ENCODE measurements around the gene ERLIN1.
"Not testable (repeated sequence)": the region's sequence is repeated elsewhere in the genome, so short reads cannot be mapped to it uniquely, and the experiment has no call there.

Gene ERLIN1

DNA sequence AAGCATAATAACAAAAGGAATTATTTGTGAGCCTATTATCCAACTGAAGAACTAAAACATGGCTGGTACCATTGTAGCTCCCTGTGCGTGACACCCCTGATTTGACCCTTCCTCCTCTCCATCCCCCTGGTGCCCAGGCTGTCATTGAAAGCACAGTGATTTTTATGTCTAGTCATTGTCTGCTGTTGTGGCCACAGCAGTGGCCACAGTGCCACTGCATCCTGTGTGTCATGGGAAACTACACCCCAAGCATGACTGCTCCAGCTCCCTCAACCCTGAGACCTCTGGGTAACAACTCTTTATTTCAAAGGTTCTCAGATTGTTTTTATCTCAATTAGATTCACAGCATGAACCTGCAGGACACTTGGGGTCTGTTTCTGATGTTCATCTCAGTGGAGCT is 52.0 kb downstream of the ERLIN1 start:
- DNase-seq (ENCODE audit: low read depth) = no peak

DNA sequence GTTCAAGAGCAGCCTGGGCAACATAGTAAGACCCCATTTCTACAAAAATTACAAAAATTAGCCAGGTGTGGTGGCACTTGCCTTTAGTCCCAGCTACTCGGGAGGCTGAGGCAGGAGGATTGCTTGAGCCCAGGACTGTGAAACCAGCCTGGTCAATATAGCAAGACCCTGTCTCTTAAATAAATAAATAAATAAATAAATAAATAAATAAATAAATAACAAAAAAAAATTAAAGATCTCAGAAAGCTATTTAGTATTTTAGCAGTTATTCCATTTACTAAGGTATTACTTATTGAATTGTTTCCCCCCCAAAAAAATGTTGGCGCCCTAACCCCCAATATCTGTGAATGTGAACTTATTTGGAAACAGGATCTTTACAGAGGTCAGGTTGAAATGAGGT is 53.4 kb downstream of the ERLIN1 start:
- no peak for DNase-seq (ENCODE audit: low read depth)

DNA sequence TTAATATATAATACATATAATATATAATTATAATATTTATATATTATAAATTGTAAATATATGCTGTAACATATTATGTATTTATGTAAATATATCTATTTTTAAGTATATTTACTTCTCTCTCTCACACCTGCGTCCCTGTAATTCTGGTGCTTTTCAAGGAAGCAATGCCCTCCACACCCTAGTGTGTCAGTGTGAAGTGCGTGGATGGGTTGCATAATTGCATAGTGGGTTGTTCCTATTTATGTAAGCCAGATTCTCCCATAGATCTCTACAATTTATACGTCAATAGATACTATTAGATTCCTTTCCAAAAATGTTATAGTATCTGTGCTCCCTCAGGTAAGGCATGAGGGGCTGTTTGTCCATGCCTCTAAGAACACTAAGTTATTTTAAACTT is 54.3 kb downstream of the ERLIN1 start:
- no peak for DNase-seq (ENCODE audit: low read depth)

DNA sequence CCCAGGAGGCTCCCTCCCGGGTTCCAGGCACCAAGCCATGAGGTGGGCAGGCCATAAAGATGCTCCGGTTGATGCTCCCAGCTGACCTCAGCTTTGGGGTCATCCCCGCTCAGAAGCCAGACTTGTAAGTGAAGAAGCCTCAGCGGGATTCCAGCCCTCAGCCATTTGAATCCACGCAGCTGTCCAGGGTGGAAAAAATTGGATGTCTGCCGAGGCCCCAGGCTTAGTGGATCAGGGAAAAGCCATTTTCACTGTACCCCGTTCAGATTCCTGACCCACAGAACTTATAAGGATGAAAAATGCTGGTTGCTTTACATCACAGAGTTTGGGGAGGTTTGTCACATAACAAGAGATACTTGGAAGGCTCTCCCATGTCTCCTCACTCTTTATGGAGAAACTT is 55.0 kb downstream of the ERLIN1 start:
- no peak for DNase-seq (ENCODE audit: low read depth)

DNA sequence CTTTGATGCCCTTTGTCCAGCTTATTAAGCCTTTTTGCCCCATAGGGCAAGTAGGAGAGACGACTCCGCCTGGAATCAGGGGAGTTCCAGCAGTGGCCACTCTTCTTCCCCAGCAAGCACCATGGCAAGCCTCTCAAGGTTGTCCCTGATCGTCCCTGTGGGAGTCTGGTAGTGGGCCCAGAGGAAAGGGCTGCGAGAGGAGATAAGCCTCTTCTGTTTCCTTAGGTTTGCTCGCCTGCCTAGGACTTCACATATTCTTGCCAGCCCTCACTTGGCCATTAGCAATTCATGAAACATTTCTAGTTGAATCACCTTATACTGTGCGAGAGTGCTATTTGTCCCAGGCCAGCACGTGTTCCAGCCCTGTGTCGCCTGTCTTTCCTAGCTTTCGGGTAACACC is 56.4 kb downstream of the ERLIN1 start:
- no peak for DNase-seq (ENCODE audit: low read depth)

DNA sequence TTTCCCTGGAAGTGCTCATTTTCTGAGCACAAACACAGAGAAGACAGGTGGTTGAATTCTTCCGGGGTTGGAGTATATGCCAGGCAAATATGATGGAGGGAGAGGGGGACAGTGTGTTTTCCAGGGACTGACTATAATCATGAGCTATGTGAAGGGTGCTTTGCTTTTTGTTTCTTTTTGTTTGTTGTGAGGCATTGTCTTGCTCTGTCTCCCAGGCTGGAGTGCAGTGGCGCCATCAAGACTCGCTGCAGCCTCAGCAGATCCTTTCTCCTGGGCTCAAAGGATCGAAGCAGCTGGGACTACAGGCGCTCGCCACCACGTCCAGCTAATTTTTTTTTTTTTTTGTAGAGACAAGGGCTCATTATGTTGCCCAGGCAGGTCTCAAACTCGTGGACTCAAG is 56.9 kb downstream of the ERLIN1 start:
- DNase-seq (ENCODE audit: low read depth) = no peak

DNA sequence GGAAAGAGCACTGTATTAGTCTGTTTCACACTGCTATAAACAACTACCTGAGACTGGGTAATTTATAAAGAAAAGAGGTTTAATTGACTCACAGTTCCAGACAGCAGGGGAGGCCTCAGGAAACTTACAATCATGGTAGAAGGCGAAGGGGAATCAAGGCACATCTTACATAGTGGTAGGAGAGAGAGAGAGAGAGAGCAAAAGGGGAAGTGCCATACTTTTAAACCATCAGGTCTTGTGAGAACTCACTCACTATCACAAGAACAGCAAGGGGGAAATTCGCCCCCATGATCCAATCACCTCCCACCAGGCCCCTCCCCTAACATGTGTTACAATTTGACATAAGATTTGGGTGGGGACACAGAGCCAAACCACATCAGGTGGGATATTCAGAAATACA is 60.5 kb downstream of the ERLIN1 start:
- DNase-seq (ENCODE audit: low read depth) = not testable (repeated sequence)

DNA sequence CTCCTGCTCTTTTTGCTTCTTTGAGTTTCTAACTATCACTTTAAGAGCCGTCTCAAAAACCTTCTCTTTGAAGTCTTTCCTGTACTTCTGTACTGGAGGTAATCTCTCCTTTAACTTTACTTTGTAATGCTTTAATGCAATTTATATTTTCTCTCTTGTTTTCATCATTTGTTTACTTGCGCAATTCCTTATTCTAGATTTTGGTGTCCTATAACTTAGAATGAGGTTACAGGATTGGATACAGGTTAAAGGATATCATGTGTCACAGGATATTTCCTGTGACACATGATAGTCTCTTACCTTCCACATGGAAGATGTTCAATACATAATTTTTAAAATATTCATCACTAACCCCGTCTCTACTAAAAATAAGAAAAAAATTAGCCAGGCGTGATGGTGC is 61.7 kb downstream of the ERLIN1 start:
- DNase-seq (ENCODE audit: low read depth) = no peak

DNA sequence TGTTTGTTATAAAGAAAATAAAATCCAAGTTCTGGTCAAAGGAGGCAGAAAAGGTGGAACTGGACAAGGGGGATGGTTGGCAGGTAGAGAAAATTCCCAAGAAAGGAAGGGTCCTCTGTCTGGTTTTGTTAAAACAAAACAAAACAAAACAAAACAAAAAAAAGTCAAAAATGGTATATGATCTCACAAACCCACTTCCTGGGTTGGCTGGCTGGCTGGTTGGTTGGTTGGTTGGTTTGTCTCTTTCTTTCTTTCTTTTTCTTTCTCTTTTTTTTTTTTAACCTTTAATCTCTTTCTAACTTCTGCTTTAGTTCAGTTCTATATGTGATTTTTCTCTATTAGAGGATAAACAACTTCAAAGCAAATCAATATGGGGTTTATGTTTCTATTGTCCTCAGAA is 63.0 kb downstream of the ERLIN1 start:
- no peak for DNase-seq (ENCODE audit: low read depth)

DNA sequence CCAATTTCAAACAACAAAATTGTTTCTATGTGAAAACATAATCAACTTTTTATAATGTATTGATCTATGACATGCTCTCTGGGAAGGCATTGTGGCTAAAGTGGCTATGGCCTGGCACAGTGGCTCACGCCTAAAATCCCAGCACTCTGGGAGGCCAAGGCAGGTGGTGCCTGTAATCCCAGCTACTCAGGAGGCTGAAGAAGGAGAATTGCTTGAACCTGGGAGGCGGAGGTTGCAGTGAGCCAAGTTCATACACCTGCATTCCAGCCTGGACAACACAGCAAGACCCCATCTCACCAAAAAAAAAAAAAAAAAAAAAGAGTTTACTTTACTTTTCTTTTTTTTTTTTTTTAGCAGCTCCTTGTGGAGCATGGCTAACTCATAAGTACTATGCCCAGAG is 65.3 kb downstream of the ERLIN1 start:
- no peak for DNase-seq (ENCODE audit: low read depth)

DNA sequence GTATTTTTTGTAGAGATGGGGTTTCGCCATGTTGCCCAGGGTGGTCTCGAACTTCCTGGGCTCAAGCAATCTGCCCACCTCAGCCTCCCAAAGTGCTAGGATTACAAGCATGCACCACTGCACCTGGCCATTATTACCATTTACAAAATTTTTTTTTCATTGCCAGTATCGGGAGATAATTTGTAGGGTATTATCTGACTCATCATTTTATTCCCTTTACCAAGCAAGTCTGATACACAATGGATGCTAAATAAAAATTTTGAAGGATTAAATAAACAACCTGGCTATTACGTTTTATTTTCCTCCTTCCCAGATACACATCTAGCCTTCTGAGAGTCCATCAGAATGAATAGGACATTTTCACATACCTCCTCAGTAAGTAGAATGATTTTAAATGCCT is 66.1 kb downstream of the ERLIN1 start:
- DNase-seq (ENCODE audit: low read depth) = no peak

DNA sequence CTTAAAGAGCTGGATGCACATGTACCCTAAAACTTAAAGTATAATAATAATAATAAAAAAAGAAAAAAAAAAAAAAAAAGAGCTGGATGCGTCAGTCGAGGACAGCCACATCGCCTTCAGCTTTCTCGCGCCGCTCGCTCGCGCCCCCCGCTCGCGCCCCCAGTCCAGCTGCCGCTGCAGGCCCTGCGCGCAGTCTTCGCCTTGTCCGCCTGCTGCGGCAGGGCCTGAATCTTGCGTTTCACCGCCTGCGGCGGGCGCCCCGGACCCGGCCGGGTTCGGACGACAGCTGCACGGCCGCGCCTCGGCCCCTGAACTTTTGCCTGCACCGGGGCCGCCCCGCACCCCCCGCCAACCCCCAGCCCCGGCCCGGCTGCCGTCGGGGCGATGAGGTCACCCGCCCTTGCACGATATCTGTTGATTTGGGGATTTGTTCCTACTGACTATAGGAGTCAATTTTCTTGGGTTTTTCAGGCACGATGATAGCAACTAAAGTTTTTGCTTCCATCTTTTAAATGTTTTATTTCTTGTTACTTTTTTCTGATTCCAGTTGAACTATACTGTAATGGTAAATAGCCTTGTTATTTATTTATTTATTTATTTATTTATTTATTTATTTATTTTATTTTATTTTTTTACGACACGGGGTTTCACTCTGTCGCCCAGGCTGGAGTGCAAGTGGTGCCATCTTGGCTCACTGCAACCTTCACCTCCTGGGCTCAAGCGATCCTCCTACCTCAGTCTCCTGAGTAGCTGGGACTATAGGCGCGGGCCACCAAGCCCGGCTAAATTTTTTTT is 70.7 kb downstream of the ERLIN1 start:
- DNase-seq (ENCODE audit: low read depth) = no peak

DNA sequence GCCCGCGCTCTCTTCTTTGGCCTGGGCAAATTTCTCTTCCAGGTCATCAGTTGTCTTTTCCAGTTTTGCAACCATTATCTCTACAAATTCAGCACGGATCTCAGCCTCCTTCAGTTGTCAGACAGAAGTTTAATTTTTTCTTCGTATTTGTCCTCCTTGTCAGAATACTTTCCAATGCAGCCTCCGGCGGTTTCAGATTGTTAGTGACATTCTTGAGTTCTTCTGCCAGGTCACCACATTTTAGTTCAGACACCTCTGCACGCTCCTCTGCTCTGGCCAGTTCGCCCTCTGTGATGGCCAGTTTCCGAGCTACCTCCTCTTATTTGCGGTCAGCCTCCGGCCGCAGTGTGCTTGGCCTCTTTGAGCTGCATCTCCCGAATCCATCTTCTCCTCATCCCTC is 71.4 kb downstream of the ERLIN1 start:
- no peak for DNase-seq (ENCODE audit: low read depth)

DNA sequence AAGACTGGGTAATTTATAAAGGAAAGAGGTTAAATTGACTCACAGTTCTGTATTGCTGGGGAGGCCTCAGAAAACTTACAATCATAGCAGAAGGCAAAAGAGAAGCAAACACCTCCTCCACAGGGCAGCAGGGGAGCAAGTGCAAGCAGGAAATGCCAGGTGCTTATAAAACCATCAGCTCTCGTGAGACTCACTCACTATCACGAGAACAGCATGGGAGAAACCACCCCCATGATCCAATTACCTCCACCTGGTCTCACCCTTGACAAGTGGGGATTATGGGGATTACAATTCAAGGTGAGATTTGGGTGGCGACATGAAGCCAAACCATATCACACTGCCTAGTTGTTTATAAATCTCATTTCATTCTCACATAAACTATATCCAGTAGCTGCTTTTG is 76.2 kb downstream of the ERLIN1 start:
- DNase-seq (ENCODE audit: low read depth) = no peak

DNA sequence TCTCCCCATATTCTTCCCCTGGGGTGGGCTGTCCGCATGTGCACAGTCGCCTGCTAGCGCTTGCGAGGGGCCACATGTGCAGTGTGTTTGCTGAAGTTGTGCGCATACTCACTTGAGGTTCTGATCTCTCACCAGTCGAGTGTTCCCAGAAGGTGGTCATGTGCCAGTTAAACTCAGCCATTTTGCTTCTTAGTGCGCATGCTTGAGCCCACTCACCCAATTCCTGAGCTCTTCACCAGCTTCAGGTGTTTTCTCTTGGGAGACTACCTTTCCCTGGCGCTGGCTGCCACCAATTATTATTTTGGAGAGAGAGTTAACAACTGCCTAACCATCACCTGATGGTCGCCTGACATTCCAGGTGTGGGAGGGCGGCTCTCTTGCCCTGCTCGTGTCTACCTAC is 79.0 kb downstream of the ERLIN1 start:
- no peak for DNase-seq (ENCODE audit: low read depth)

DNA sequence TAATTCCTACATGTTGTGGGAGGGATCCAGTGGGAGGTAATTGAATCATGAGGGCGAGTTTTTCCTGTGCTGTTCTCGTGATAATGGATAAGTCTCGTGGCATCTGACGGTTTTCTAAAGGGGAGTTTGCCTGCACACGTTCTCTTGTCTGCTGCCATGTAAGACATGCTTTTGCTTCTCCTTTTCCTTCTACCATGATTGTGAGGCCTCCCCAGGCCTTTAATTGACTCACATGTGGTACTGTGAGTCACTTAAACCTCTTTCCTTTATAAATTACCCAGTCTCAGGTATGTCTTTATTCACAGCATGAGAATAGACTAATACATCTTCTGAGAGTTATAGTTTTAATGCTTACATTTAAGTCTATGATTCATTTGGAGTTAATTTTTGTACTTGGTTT is 81.5 kb downstream of the ERLIN1 start:
- no peak for DNase-seq (ENCODE audit: low read depth)

DNA sequence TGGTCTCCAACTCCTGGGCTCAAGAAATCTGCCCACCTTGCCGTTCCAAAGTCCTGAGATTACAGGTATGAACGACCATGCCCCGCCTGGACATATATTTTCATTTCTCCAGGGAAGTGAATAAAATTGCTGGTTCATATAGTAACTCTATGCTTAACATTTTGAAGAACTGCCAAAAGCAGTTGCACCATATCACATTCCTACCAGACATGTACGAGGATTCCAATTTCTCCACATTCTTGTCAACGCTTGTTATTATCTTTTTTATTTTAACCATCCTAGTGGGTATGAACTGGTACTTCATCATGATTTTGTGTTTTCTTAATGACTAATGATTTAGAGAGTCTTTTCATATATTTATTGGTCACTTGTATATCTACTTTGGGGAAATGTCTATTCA is 82.2 kb downstream of the ERLIN1 start:
- no peak for DNase-seq (ENCODE audit: low read depth)

DNA sequence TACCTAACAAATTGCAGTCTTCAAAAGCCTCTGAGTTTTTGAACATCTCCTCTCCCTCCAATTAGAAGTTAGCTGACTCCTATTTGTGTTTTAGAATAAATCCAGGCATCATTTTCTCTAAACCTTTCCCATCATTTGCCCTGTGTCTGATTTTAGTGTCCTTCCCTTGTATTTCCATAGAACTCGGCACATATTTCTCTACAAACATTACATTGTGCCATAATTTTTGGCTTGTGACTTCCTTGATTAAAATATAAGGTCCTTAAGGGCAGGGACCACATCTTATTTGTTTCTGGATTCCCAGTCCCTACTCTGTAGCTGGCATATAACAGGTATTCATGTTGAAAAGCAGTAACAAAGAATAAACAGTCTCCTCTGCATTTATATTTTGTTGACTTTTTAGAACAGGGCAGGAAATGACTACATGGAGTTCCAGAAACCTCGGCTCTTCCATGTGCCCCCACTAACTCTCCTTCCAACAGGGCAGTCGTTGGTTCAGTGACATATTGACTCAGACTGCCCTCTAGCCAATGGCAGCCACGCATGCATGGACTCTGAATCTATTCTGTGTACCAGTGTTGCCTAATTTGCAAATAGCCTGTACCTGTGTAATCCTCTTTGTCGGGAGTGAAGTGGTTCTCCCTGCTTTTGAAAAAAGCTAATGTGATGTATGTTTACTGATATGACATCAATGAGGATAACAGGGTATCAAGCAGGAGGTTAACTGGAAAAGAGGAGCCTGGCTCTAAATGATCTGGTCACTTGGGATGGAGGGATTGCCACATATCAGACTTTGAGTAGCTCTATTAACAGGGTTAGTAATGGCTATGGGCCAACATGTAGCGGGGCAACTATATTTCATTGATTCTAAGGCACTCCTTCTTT is 84.4 kb downstream of the ERLIN1 start:
- no peak for DNase-seq (ENCODE audit: low read depth)

DNA sequence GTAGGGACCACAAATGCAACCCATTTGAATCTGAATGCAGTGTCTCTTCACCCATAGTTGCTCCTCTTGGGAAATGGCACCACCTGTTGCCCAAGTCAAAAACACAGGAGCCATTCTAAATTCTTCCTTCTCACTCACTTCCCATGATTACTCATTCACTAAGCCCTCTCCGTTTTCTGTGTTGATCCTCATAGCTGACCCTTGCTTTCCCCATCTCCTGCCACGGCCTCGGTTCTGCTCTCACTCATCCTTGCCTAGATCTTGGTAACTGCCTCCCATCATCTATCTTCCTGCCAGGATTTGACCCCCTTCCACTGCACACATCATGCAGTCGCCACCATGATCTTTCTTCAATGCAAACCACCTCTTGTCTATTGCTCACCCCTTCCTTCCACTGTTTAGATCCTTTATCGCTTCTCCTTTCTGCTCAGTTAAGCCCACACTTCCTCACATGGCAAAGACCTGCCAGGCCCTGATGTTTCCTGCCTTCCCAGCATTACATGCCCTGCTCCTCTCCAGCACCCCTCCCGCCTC is 85.1 kb downstream of the ERLIN1 start:
- peak; percentile 10 for DNase-seq (ENCODE audit: low read depth)

Measured in GM04504 (cell line).